Measurements from ENCODE around the gene PEAK1. TPM values are rescaled to one million over a fixed set of nuclear protein-coding genes. Genes with fewer than 3 reads are reported as not detected.

Gene PEAK1
- polyA plus RNA-seq, 1 donor (not counting 4 experiments of a cell fraction or from before 2014, with no cell fraction given), result 5.9 TPM

DNA sequence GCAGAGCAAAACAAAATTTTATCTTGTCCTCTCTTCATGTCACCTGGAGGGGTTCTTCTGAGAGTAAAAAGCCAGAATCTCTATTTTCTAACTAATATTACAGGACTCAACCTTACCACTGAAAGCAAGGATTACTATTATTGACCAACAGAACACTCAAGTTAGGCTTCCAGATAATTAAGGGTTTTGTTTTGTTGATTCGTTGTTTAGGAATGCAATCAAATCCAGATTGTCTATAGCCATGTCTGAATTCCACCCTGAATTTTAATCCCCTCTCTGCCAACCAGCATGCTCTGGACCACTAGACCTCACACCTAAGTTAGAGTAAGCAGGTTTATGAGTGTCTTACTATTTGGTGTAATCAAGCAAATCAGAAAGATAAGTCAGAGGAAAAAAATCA, 90.7 kb downstream of the PEAK1 start:
- Histone ChIP-seq H3K9me3 (ENCODE audit: control insufficient read depth, low read depth, low read length) (no peaks in the 10 kb centered on the region), H3K4me1 (ENCODE audit: control insufficient read depth, extremely low read depth, insufficient read depth, low read length) (no peaks in the 10 kb centered on the region), H3K79me2 (ENCODE audit: control insufficient read depth, insufficient read depth, low read length) (no peaks in the 10 kb centered on the region), H2AFZ (ENCODE audit: control insufficient read depth, low read length) (no peak overlapping the region), H3K9me1 (ENCODE audit: control insufficient read depth, extremely low read depth, insufficient read depth, low read length) (no peaks in the 10 kb centered on the region), H4K20me1 (ENCODE audit: control insufficient read depth, extremely low read depth, insufficient read depth, low read length) (no peaks in the 10 kb centered on the region), H3K9ac (ENCODE audit: control insufficient read depth, extremely low read depth, insufficient read depth, low read length) (no peak overlapping the region), H3K27me3 (ENCODE audit: control insufficient read depth, extremely low read depth, insufficient read depth, low read length) (no peaks in the 10 kb centered on the region), H3K4me3 (ENCODE audit: control insufficient read depth in 2 of 3, extremely low read depth in 1 of 3, insufficient read depth in 2 of 3, low read depth in 1 of 3, low read length in 3 of 3) (no peak overlapping the region), H3K4me2 (ENCODE audit: control insufficient read depth, extremely low read depth, insufficient read depth, low read depth, low read length) (no peak overlapping the region), H3K27ac (ENCODE audit: control insufficient read depth, insufficient read depth, low read length) (no peak overlapping the region), H3K36me3 (ENCODE audit: control insufficient read depth in 2 of 2, extremely low read depth in 1 of 2, insufficient read depth in 2 of 2, low read length in 2 of 2) (no peaks in the 10 kb centered on the region)
- dilution Hi-C loops (cut with MboI; ENCODE audit: extremely low pct_ligation_motif_present, low sequenced_read_pairs), result no loop called here
- FAIRE-seq, result no peak
- TF ChIP-seq, protein P1, sequence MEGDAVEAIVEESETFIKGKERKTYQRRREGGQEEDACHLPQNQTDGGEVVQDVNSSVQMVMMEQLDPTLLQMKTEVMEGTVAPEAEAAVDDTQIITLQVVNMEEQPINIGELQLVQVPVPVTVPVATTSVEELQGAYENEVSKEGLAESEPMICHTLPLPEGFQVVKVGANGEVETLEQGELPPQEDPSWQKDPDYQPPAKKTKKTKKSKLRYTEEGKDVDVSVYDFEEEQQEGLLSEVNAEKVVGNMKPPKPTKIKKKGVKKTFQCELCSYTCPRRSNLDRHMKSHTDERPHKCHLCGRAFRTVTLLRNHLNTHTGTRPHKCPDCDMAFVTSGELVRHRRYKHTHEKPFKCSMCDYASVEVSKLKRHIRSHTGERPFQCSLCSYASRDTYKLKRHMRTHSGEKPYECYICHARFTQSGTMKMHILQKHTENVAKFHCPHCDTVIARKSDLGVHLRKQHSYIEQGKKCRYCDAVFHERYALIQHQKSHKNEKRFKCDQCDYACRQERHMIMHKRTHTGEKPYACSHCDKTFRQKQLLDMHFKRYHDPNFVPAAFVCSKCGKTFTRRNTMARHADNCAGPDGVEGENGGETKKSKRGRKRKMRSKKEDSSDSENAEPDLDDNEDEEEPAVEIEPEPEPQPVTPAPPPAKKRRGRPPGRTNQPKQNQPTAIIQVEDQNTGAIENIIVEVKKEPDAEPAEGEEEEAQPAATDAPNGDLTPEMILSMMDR (optimal IDR thresholded peaks at IDR 0.05 in 1 of 3, IDR thresholded peaks at IDR 0.05 in 1 of 3, conservative IDR thresholded peaks at IDR 0.05 in 1 of 3; ENCODE audit: extremely low read depth in 1 of 3, insufficient read depth in 2 of 3, low read length in 3 of 3), result no peak
- no peak for TF ChIP-seq EZH2 (IDR thresholded peaks at IDR 0.05; ENCODE audit: low read length)
- no peak for DNase-seq (ENCODE audit: low read depth, low spot score)

DNA sequence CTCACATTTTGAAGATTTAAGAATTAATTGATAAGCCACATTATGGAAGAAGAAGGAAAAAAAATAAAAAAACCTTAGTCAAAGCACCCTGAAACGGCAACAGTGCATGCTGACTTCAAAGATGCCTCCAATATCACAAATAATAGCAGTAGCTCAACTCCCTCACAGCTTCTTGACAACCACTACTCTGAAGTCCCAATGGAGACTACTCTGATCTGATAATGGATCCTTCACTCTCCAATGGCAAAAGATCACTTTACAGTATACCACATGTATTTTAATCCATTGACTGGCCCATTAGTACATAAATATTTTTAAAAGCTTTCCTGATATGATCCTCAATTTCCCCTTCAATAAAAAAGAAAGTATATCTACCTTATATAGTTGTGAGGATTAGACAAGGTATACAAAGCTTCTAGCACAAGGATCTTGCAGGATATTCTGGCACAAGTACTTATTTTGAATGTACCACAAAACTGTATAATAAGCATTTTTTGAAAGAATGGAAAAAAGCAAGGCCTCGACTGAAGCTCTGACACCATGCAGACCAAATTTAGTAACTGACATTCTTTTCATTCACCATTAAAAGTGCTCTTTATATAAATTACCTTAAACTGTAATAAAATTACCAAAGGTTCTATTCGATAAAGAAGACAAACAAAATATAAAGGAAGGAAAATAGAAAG, 91.9 kb downstream of the PEAK1 start:
- H3K79me2 ChIP-seq (ENCODE audit: control insufficient read depth, insufficient read depth, low read length), result no peaks in the 10 kb centered on the region
- H3K4me2 ChIP-seq (ENCODE audit: control insufficient read depth, extremely low read depth, insufficient read depth, low read depth, low read length), result no peak overlapping the region
- H3K9me1 ChIP-seq (ENCODE audit: control insufficient read depth, extremely low read depth, insufficient read depth, low read length), result no peaks in the 10 kb centered on the region
- FAIRE-seq, result no peak
- H3K27ac ChIP-seq (ENCODE audit: control insufficient read depth, insufficient read depth, low read length), result no peak overlapping the region
- H2AFZ ChIP-seq (ENCODE audit: control insufficient read depth, low read length), result no peak overlapping the region
- no peaks in the 10 kb centered on the region for H4K20me1 ChIP-seq (ENCODE audit: control insufficient read depth, extremely low read depth, insufficient read depth, low read length)
- TF ChIP-seq, protein P1 (optimal IDR thresholded peaks at IDR 0.05 in 1 of 3, IDR thresholded peaks at IDR 0.05 in 1 of 3, conservative IDR thresholded peaks at IDR 0.05 in 1 of 3; ENCODE audit: extremely low read depth in 1 of 3, insufficient read depth in 2 of 3, low read length in 3 of 3), result no peak
- TF ChIP-seq EZH2 (IDR thresholded peaks at IDR 0.05; ENCODE audit: low read length), result no peak
- no peaks in the 10 kb centered on the region for H3K9me3 ChIP-seq (ENCODE audit: control insufficient read depth, low read depth, low read length)
- DNase-seq (ENCODE audit: low read depth, low spot score), result no peak
- H3K4me1 ChIP-seq (ENCODE audit: control insufficient read depth, extremely low read depth, insufficient read depth, low read length), result no peaks in the 10 kb centered on the region
- dilution Hi-C loops (cut with MboI; ENCODE audit: extremely low pct_ligation_motif_present, low sequenced_read_pairs), result no loop called here
- H3K27me3 ChIP-seq (ENCODE audit: control insufficient read depth, extremely low read depth, insufficient read depth, low read length), result no peaks in the 10 kb centered on the region
- H3K9ac ChIP-seq (ENCODE audit: control insufficient read depth, extremely low read depth, insufficient read depth, low read length), result no peak overlapping the region
- no peaks in the 10 kb centered on the region for H3K36me3 ChIP-seq (ENCODE audit: control insufficient read depth in 2 of 2, extremely low read depth in 1 of 2, insufficient read depth in 2 of 2, low read length in 2 of 2)
- H3K4me3 ChIP-seq (ENCODE audit: control insufficient read depth in 2 of 3, extremely low read depth in 1 of 3, insufficient read depth in 2 of 3, low read depth in 1 of 3, low read length in 3 of 3), result no peak overlapping the region

All from keratinocyte (primary cell).